Measurements from ENCODE around the gene MYOZ2. TPM values are rescaled to one million over a fixed set of nuclear protein-coding genes. Genes with fewer than 3 reads are reported as not detected.

Gene MYOZ2
- total and polyA plus RNA-seq, 2 of the 4 experiments (the other 2 are of a cell fraction): 0.17 to 0.18 TPM

- no peaks in the 10 kb centered on the region for H4K20me1 ChIP-seq (ENCODE audit: insufficient read depth, low read length)
- H3K36me3 ChIP-seq (ENCODE audit: control insufficient read depth, insufficient read depth, low read length): no peaks in the 10 kb centered on the region
- intact Hi-C loops (cut with micrococcal nuclease) (no loop called here), in situ Hi-C loops (cut with MboI; ENCODE audit: low sequenced_read_pairs) (loop anchor here (10.0 kb wide), 3 partner anchors 106 to 226 kb away; no protein-coding TSS in a partner anchor), dilution Hi-C loops (cut with HindIII; ENCODE audit: low sequenced_read_pairs, unreplicated experiment) (no loop called here)
- ChIA-PET POLR2A (ENCODE audit: unreplicated experiment) (no interaction called here), CTCF (interaction anchor here (1.4 kb wide), 1 partner anchor 170 kb away, joined by 4 read pairs; no protein-coding TSS in a partner anchor)
- peaks cover 4% of the 10 kb centered on the region; the same call in 1 of the 2 replicates for H3K9me1 ChIP-seq (ENCODE audit: insufficient read depth, low read length)
- H2AK5ac ChIP-seq (ENCODE audit: low read depth, low read length): peak overlapping the region; percentile 82
- H4K5ac ChIP-seq (ENCODE audit: low read depth, low read length): no peak overlapping the region; the same call in 1 of the 2 replicates
- H2BK120ac ChIP-seq (ENCODE audit: low read depth, low read length): peak overlapping the region; percentile 54; the same call in 1 of the 2 replicates
- H3K79me1 ChIP-seq (ENCODE audit: low read depth in 1 of 2, low read length in 2 of 2): peaks cover 4 to 24% of the 10 kb centered on the region in 2 experiments; a peak in 3 of 4 replicates
- TF ChIP-seq NFE2L2 (IDR thresholded peaks at IDR 0.05; ENCODE audit: low read depth, low read length) (no peak), POLR2A (IDR thresholded peaks at IDR 0.05; ENCODE audit: low read depth, low read length) (no peak), MAFK (IDR thresholded peaks at IDR 0.05; ENCODE audit: low read depth, low read length) (no peak), FOS (IDR thresholded peaks at IDR 0.05; ENCODE audit: low read depth, low read length) (peak; percentile 45; the same call in 1 of the 2 replicates), CEBPB (IDR thresholded peaks at IDR 0.05; ENCODE audit: low read depth, low read length) (peak; percentile 62; the same call in 1 of the 2 replicates), BHLHE40 (IDR thresholded peaks at IDR 0.05; ENCODE audit: low read depth, low read length) (no peak)
- TF ChIP-seq, protein P1, sequence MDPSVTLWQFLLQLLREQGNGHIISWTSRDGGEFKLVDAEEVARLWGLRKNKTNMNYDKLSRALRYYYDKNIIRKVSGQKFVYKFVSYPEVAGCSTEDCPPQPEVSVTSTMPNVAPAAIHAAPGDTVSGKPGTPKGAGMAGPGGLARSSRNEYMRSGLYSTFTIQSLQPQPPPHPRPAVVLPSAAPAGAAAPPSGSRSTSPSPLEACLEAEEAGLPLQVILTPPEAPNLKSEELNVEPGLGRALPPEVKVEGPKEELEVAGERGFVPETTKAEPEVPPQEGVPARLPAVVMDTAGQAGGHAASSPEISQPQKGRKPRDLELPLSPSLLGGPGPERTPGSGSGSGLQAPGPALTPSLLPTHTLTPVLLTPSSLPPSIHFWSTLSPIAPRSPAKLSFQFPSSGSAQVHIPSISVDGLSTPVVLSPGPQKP (IDR thresholded peaks at IDR 0.05; ENCODE audit: borderline replicate concordance, low read depth, low read length): no peak
- TF ChIP-seq, protein P2, sequence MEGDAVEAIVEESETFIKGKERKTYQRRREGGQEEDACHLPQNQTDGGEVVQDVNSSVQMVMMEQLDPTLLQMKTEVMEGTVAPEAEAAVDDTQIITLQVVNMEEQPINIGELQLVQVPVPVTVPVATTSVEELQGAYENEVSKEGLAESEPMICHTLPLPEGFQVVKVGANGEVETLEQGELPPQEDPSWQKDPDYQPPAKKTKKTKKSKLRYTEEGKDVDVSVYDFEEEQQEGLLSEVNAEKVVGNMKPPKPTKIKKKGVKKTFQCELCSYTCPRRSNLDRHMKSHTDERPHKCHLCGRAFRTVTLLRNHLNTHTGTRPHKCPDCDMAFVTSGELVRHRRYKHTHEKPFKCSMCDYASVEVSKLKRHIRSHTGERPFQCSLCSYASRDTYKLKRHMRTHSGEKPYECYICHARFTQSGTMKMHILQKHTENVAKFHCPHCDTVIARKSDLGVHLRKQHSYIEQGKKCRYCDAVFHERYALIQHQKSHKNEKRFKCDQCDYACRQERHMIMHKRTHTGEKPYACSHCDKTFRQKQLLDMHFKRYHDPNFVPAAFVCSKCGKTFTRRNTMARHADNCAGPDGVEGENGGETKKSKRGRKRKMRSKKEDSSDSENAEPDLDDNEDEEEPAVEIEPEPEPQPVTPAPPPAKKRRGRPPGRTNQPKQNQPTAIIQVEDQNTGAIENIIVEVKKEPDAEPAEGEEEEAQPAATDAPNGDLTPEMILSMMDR (conservative IDR thresholded peaks at IDR 0.05; ENCODE audit: low read depth, low read length): no peak
- no peak overlapping the region for H3K4me3 ChIP-seq (ENCODE audit: insufficient read depth, low read depth, low read length)
- H2AFZ ChIP-seq (replicated peaks; ENCODE audit: low read length, poor library complexity): no peak overlapping the region
- 83% methylated on average over 4 of the region's 4 CpGs; no CpG with 5 or more reads in 1 of the 2 experiments for WGBS, 2 experiments (ENCODE audit: extremely low coverage in 2 of 2, insufficient read length in 1 of 2)
- peak overlapping the region; percentile 34; the same call in 1 of the 2 replicates for H3K4ac ChIP-seq (ENCODE audit: low read depth, low read length)
- H4K8ac ChIP-seq (ENCODE audit: low read depth in 2 of 2, low read length in 2 of 2): peak overlapping the region; percentile 4 to 89; a peak in 1 of 4 replicates
- no peak overlapping the region; the same call in 1 of the 2 replicates for H3K14ac ChIP-seq (replicated peaks; ENCODE audit: low read depth, low read length)
- peak overlapping the region; percentile 46; the same call in 1 of the 2 replicates for H2BK20ac ChIP-seq (ENCODE audit: low read depth, low read length)
- peak; percentile 68 for DNase-seq
- no TSS peak for BruUV-seq (replicated peaks)
- peak overlapping the region; percentile 80 for H2BK5ac ChIP-seq (ENCODE audit: low read depth, low read length, poor library complexity, severe bottlenecking)
- H3K27ac ChIP-seq (ENCODE audit: insufficient read depth, low read length): no peak overlapping the region
- no peak for ATAC-seq (ENCODE audit: low read depth)
- no peaks in the 10 kb centered on the region for H3K9me3 ChIP-seq (ENCODE audit: control insufficient read depth, insufficient read depth, low read length)
- H3K27me3 ChIP-seq (ENCODE audit: control insufficient read depth, insufficient read depth, low read length): no peaks in the 10 kb centered on the region
- peak overlapping the region; percentile 52; the same call in 1 of the 2 replicates for H3K23ac ChIP-seq (ENCODE audit: low read depth, low read length)
- H3K9ac ChIP-seq (ENCODE audit: low read depth, low read length): no peak overlapping the region
- peak overlapping the region; percentile 7; the same call in 1 of the 2 replicates for H3K56ac ChIP-seq (ENCODE audit: extremely low read depth, insufficient read depth, low read length)
- no peak overlapping the region for H4K91ac ChIP-seq (ENCODE audit: insufficient read depth, low read depth, low read length)
- peak overlapping the region; percentile 29; the same call in 1 of the 3 replicates for H2BK15ac ChIP-seq (ENCODE audit: low read depth, low read length)
- no peak overlapping the region; the same call in 1 of the 2 replicates for H3K18ac ChIP-seq (ENCODE audit: low read depth, low read length)
- H3K4me1 ChIP-seq (ENCODE audit: control insufficient read depth, insufficient read depth, low read length): peaks cover 3% of the 10 kb centered on the region; the same call in 1 of the 2 replicates
- H3K4me2 ChIP-seq (ENCODE audit: low read depth, low read length): peak overlapping the region; percentile 83; the same call in 1 of the 2 replicates
- no peak overlapping the region for H2AK9ac ChIP-seq (replicated peaks; ENCODE audit: low read depth, low read length, poor library complexity)
Measured at GRCh38 chr4:119210775-119211174, 75.1 kb downstream of the MYOZ2 start.
